Endodermal cell (in vitro differentiated cells): ENCODE data around the gene PARL. TPM values are rescaled to one million over a fixed set of nuclear protein-coding genes. Genes with fewer than 3 reads are reported as not detected.

ENCODE experiments used
- DNase-seq: peaks from one replicate; pipeline ENCODE4 v3.0.0-alpha.2; 2017
- H3K27ac ChIP-seq: 2 replicates; pipeline ENCODE4 v1.5.1; 2013; ENCODE audit warnings: mild to moderate bottlenecking, low read depth, low read length, moderate library complexity
- H3K27me3 ChIP-seq: 2 replicates; pipeline ENCODE4 v1.6.1; 2013; ENCODE audit warnings: mild to moderate bottlenecking, low read length, moderate library complexity; ENCODE audit not compliant: insufficient read depth, control insufficient read depth, poor library complexity, severe bottlenecking
- H3K36me3 ChIP-seq: 2 replicates; pipeline ENCODE4 v1.7.0; 2013; ENCODE audit warnings: mild to moderate bottlenecking, low read length, moderate library complexity; ENCODE audit not compliant: control insufficient read depth, insufficient read depth
- H3K4me1 ChIP-seq: one replicate; pipeline ENCODE4 v1.7.0; 2013; ENCODE audit warnings: low read length; ENCODE audit not compliant: control insufficient read depth, insufficient read depth
- H3K4me3 ChIP-seq: 2 replicates; pipeline ENCODE4 v1.5.1; 2013; ENCODE audit warnings: mild to moderate bottlenecking, low read length, moderate library complexity
- H3K9ac ChIP-seq: 2 replicates; pipeline ENCODE4 v1.6.1; 2013; ENCODE audit warnings: mild to moderate bottlenecking, low read length, moderate library complexity; ENCODE audit not compliant: poor library complexity, severe bottlenecking; ENCODE audit errors: extremely low read depth
- H3K9me3 ChIP-seq: 2 replicates; pipeline ENCODE4 v1.6.1; 2013; ENCODE audit warnings: mild to moderate bottlenecking, low read length, moderate library complexity; ENCODE audit not compliant: control insufficient read depth
- H3K27ac Mint-ChIP-seq: 2 replicates; pipeline ENCODE4 v1.8.0; 2020; ENCODE audit warnings: mixed read lengths
- H3K27me3 Mint-ChIP-seq: 2 replicates; pipeline ENCODE4 v1.8.0; 2021; ENCODE audit warnings: mild to moderate bottlenecking, mixed read lengths; ENCODE audit not compliant: insufficient read depth
- H3K36me3 Mint-ChIP-seq: 2 replicates; pipeline ENCODE4 v1.8.0; 2020; ENCODE audit warnings: low read depth, mixed read lengths
- H3K4me1 Mint-ChIP-seq: 2 replicates; pipeline ENCODE4 v1.8.0; 2020; ENCODE audit warnings: mixed read lengths
- H3K4me3 Mint-ChIP-seq: 2 replicates; pipeline ENCODE4 v1.8.0; 2020; ENCODE audit warnings: mild to moderate bottlenecking, moderate library complexity, mixed read lengths
- H3K9me3 Mint-ChIP-seq: 2 replicates; pipeline ENCODE4 v1.8.0; 2020; ENCODE audit warnings: mild to moderate bottlenecking, mixed read lengths
- WGBS, 2 experiments: methylation state at CpG; one replicate each; pipeline versions ENCODE4 v1.1.5 to v1.1.7; 2013; ENCODE audit warnings: missing lambda C conversion rate in 2 of 2, mixed read lengths in 1 of 2; ENCODE audit not compliant: insufficient coverage in 1 of 2, insufficient read length in 1 of 2; 5-methylcytosine and 5-hydroxymethylcytosine counted together
- total RNA-seq, 2 donors: library from RNA; stranded (reverse); fragmentation: NEBNext Ultra II Directional in 1 of 2; extraction: Animal tissue kit (Norgen Biotek cat#: 25700) in 1 of 2; gene quantifications; 2 replicates in 1 of 2; 3 replicates in 1 of 2; pipeline ENCODE4 v1.2.1, GENCODE V29; 2021
- TF ChIP-seq, protein P1 (sequence below): fragments of 200-600 bp; sonication (generic); conservative IDR thresholded peaks from 2 replicates; pipeline ENCODE4 v1.5.0; 2021; ENCODE audit warnings: antibody characterized with exemption, mild to moderate bottlenecking

PARL gene
- total RNA-seq, 2 donors from 2014 or later = 77.3 to 83.0 TPM

DNA sequence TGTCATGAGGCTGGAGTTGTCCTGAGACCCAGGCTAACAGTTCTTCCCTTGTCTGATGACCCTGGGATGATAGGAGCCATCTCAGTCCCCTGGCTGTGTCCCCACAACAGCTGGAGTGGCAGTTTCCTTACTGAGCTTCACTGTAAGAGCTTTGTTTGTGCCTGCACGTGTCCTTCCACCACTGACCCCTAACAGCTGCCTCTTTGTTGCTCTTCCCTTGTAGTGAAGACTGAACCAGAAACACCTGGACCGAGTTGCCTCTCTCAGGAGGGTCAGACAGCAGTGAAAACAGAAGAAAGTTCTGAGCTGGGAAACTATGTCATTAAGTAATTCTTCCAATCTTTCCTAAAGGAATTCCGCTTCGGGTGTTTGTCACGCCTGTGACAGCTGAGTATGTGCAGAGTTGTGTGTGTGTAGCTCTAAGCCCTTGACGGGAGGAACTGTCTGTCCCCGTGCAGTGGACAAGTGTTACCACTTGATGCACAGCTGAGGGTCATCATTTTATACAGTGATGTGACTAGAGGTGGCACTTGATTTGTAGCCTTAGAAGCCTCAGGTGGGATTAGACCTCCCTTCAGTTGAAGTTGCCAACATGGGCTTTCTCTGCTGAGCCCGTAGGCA lies 84.3 kb downstream of the PARL start:
- H3K36me3 ChIP-seq = peaks cover 89% of the 10 kb centered on the region
- Mint-ChIP-seq H3K4me3 (no peak overlapping the region), H3K36me3 (peaks cover 80% of the 10 kb centered on the region), H3K9me3 (no peaks in the 10 kb centered on the region), H3K27me3 (no peaks in the 10 kb centered on the region), H3K4me1 (no peaks in the 10 kb centered on the region), H3K27ac (no peak overlapping the region)
- H3K9ac ChIP-seq = no peak overlapping the region
- no peak overlapping the region for H3K4me3 ChIP-seq
- H3K27me3 ChIP-seq = no peaks in the 10 kb centered on the region
- TF ChIP-seq, protein P1, sequence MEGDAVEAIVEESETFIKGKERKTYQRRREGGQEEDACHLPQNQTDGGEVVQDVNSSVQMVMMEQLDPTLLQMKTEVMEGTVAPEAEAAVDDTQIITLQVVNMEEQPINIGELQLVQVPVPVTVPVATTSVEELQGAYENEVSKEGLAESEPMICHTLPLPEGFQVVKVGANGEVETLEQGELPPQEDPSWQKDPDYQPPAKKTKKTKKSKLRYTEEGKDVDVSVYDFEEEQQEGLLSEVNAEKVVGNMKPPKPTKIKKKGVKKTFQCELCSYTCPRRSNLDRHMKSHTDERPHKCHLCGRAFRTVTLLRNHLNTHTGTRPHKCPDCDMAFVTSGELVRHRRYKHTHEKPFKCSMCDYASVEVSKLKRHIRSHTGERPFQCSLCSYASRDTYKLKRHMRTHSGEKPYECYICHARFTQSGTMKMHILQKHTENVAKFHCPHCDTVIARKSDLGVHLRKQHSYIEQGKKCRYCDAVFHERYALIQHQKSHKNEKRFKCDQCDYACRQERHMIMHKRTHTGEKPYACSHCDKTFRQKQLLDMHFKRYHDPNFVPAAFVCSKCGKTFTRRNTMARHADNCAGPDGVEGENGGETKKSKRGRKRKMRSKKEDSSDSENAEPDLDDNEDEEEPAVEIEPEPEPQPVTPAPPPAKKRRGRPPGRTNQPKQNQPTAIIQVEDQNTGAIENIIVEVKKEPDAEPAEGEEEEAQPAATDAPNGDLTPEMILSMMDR = no peak
- H3K27ac ChIP-seq = no peak overlapping the region
- DNase-seq = no peak
- 91 to 97% methylated on average over 4 to 8 of the region's 8 CpGs for WGBS, 2 experiments
- no peaks in the 10 kb centered on the region for H3K9me3 ChIP-seq
- no peaks in the 10 kb centered on the region for H3K4me1 ChIP-seq

DNA sequence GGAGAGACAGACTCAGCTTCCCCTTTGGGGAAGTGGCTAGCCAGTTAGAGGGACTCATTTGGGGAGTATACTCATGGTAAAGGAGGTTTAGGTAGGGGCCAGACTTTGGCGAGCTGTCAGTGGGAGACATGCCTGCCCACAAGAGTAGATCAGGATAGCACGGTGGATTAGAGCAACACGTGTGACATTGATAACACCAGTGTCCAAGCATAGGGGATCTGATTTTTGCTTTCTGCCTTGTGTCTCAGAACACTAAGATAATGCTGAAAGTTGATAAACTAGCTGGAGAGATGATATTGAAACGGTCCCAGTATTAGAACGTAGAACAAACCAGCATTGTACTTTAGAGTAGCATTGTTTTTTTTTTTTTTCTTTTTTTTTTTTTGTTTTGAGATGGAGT lies 85.2 kb downstream of the PARL start:
- Histone ChIP-seq H3K27me3 (no peaks in the 10 kb centered on the region), H3K27ac (no peak overlapping the region), H3K36me3 (peaks cover 87% of the 10 kb centered on the region), H3K4me3 (no peak overlapping the region), H3K9ac (no peak overlapping the region), H3K4me1 (no peaks in the 10 kb centered on the region), H3K9me3 (no peaks in the 10 kb centered on the region)
- Mint-ChIP-seq H3K27ac (no peak overlapping the region), H3K36me3 (peaks cover 79% of the 10 kb centered on the region), H3K4me1 (no peaks in the 10 kb centered on the region), H3K4me3 (no peak overlapping the region), H3K27me3 (no peaks in the 10 kb centered on the region), H3K9me3 (no peaks in the 10 kb centered on the region)
- DNase-seq = no peak
- WGBS, 2 experiments = 93 to 100% methylated on average over 4 to 5 of the region's 5 CpGs
- TF ChIP-seq, protein P1 = no peak

DNA sequence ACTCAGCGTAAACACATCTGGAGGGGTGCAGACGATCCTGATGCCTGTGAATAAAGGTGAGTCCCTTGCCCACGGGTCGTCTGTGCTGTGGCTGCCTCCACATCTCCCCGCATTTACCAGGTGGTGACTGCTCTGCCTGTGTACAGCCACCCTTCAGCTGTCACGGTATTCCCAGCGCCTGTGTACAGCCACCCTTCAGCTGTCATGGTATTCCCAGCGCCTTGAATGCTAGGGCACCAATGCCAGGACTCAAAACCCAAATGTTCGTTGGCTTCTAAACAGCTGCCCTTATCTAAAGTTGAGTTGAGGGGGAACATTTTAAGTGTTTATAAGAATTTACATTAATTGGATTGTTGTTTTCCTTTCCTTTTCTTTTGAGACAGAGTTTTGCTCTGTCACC lies 86.7 kb downstream of the PARL start:
- H3K36me3 ChIP-seq = peaks cover 85% of the 10 kb centered on the region
- Mint-ChIP-seq H3K36me3 (peaks cover 78% of the 10 kb centered on the region), H3K4me3 (no peak overlapping the region), H3K4me1 (no peaks in the 10 kb centered on the region), H3K9me3 (no peaks in the 10 kb centered on the region), H3K27me3 (no peaks in the 10 kb centered on the region), H3K27ac (no peak overlapping the region)
- H3K9me3 ChIP-seq = no peaks in the 10 kb centered on the region
- no peak overlapping the region for H3K9ac ChIP-seq
- no peaks in the 10 kb centered on the region for H3K27me3 ChIP-seq
- WGBS, 2 experiments = 94 to 96% methylated on average over 7 to 9 of the region's 9 CpGs
- no peak overlapping the region for H3K27ac ChIP-seq
- no peak for DNase-seq
- TF ChIP-seq, protein P1 = no peak
- no peaks in the 10 kb centered on the region for H3K4me1 ChIP-seq
- H3K4me3 ChIP-seq = no peak overlapping the region
